Lower leg skin (tissue), 3 donors: ENCODE measurements around the gene CAMK2N1.

ENCODE experiments used
- POLR2A ChIP-seq, 2 donors: fragments of 450-650 bp; IDR thresholded peaks; one replicate each; pipeline ENCODE4 v1.6.1; 2016 to 2017; ENCODE audit warnings: antibody characterized with exemption in 2 of 2, mild to moderate bottlenecking in 1 of 2, moderate library complexity in 1 of 2
- TF ChIP-seq, protein P1 (sequence below), 3 donors: fragments of 450-650 bp; IDR thresholded peaks; one replicate each; pipeline ENCODE4 v1.5.1; 2016; ENCODE audit warnings: antibody characterized with exemption in 3 of 3, mild to moderate bottlenecking in 3 of 3, moderate library complexity in 2 of 3

DNA sequence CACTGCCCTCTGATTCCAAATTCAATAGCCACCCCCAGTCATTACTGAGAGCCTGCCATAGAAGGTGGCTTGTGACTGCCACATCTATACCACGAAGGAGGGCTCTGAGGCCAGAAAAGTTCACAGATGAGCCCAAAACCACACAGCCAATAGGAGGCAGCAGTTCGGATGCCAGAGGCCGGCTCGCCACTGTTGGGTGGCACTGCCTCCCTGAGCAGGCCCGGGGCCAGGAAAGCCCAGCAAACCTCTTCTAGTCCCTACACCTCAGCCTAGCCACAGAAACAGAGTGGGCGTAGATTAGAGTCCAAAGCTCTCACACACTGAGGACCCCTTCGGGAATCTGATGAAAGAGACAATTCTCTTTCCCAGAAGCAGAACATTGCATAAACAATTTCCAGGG is 5.9 kb upstream of the CAMK2N1 start:
- TF ChIP-seq, protein P1, sequence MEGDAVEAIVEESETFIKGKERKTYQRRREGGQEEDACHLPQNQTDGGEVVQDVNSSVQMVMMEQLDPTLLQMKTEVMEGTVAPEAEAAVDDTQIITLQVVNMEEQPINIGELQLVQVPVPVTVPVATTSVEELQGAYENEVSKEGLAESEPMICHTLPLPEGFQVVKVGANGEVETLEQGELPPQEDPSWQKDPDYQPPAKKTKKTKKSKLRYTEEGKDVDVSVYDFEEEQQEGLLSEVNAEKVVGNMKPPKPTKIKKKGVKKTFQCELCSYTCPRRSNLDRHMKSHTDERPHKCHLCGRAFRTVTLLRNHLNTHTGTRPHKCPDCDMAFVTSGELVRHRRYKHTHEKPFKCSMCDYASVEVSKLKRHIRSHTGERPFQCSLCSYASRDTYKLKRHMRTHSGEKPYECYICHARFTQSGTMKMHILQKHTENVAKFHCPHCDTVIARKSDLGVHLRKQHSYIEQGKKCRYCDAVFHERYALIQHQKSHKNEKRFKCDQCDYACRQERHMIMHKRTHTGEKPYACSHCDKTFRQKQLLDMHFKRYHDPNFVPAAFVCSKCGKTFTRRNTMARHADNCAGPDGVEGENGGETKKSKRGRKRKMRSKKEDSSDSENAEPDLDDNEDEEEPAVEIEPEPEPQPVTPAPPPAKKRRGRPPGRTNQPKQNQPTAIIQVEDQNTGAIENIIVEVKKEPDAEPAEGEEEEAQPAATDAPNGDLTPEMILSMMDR (IDR thresholded peaks at IDR 0.05): no peak
- no peak for TF ChIP-seq POLR2A (IDR thresholded peaks at IDR 0.05)
